HepG2 (cell line): ENCODE results near the gene USP7. TPM values are rescaled to one million over a fixed set of nuclear protein-coding genes. Genes with fewer than 3 reads are reported as not detected.

ENCODE experiments used
- AHDC1 ChIP-seq: sonication (generic); formaldehyde crosslinking; IDR thresholded peaks from 2 replicates; pipeline ENCODE4 v1.5.1; 2020; ENCODE audit warnings: mild to moderate bottlenecking, missing genetic modification reagents, borderline replicate concordance
- ATF7 ChIP-seq, 2 experiments: fragments of 450-650 bp in 1 of 2; sonication (generic) in 1 of 2; formaldehyde crosslinking in 1 of 2; IDR thresholded peaks; 2 replicates each; pipeline versions ENCODE4 v1.4.0 to v1.6.1; 2016 to 2020; ENCODE audit warnings: antibody characterized with exemption in 1 of 2, mild to moderate bottlenecking in 1 of 2, missing genetic modification reagents in 1 of 2
- HDAC6 ChIP-seq: fragments of 200-600 bp; sonication (generic); IDR thresholded peaks from 2 replicates; pipeline ENCODE4 v1.7.0; 2017; ENCODE audit warnings: mild to moderate bottlenecking, antibody characterized with exemption, low read length, low read depth
- RXRA ChIP-seq: sonication (generic); formaldehyde crosslinking; IDR thresholded peaks from 2 replicates; pipeline ENCODE4 v1.5.1; 2020; ENCODE audit warnings: missing genetic modification reagents
- SUZ12 ChIP-seq: fragments of 150-350 bp; IDR thresholded peaks from 2 replicates; pipeline ENCODE4 v1.6.1; 2014; ENCODE audit warnings: low read depth, low read length
- TOPORS ChIP-seq: sonication (generic); formaldehyde crosslinking; IDR thresholded peaks from 2 replicates; pipeline ENCODE4 v1.8.0; 2023; ENCODE audit warnings: mild to moderate bottlenecking, missing genetic modification reagents
- ZBTB2 ChIP-seq: sonication (generic); formaldehyde crosslinking; IDR thresholded peaks from 2 replicates; pipeline ENCODE4 v1.8.0; 2022; ENCODE audit warnings: low read depth, missing genetic modification reagents
- ZNF552 ChIP-seq: sonication (generic); formaldehyde crosslinking; IDR thresholded peaks from 2 replicates; pipeline ENCODE4 v1.9.0; 2022; ENCODE audit warnings: missing genetic modification reagents, mild to moderate bottlenecking, borderline replicate concordance
- polyA plus RNA-seq, 8 experiments: library from polyadenylated mRNA; depleted of rRNA in 3 of 8; stranded (reverse) in 7 of 8; unstranded in 1 of 8; fragments of >200 nt; fragmentation: Illumina TruSeq in 4 of 8; extraction: Trizol in 4 of 8; gene quantifications; 2 replicates each; pipeline versions ENCODE4 v1.2.1 to v1.2.3, GENCODE V29; 2011 to 2016; ENCODE audit warnings: low read depth in 4 of 8, missing spikeins in 1 of 8, mixed read lengths in 1 of 8; ENCODE audit not compliant: insufficient read depth in 1 of 8
- total RNA-seq, 5 experiments: library from RNA; depleted of rRNA; stranded (reverse); fragments of >200 nt; fragmentation: Illumina TruSeq; extraction: Trizol; gene quantifications; 2 replicates each; pipeline ENCODE4 v1.2.3, GENCODE V29; 2016; ENCODE audit warnings: low read depth in 1 of 5
- TF ChIP-seq, protein P1 (sequence below): sonication (generic); formaldehyde crosslinking; IDR thresholded peaks from 2 replicates; pipeline ENCODE4 v1.4.0; 2020; ENCODE audit warnings: missing genetic modification reagents
- TF ChIP-seq, protein P2 (sequence below): sonication (generic); formaldehyde crosslinking; IDR thresholded peaks from 2 replicates; pipeline ENCODE4 v1.9.0; 2021; ENCODE audit warnings: missing genetic modification reagents, borderline replicate concordance
- TF ChIP-seq, protein P3 (sequence below): sonication (generic); formaldehyde crosslinking; conservative IDR thresholded peaks from 2 replicates; pipeline ENCODE4 v1.8.0; 2022; ENCODE audit warnings: missing genetic modification reagents
- TF ChIP-seq, protein P4 (sequence below): sonication (generic); formaldehyde crosslinking; IDR thresholded peaks from 2 replicates; pipeline ENCODE4 v1.4.0; 2020; ENCODE audit warnings: missing genetic modification reagents, borderline replicate concordance

The USP7 gene
- total and polyA plus RNA-seq, 2 of the 13 experiments (the other 11 are each of a cell fraction or from before 2014, with no cell fraction given): 52.5 to 173 TPM

- TF ChIP-seq AHDC1 (no peak), ZNF552 (CRISPR knock-in tag) (no peak), HDAC6 (no peak), ZBTB2 (CRISPR knock-in tag) (no peak), SUZ12 (no peak), TOPORS (no peak), ATF7 (IDR thresholded peaks at IDR 0.05) (no peak), ATF7 (CRISPR knock-in tag; IDR thresholded peaks at IDR 0.05) (no peak), RXRA (no peak)
- TF ChIP-seq, protein P1, sequence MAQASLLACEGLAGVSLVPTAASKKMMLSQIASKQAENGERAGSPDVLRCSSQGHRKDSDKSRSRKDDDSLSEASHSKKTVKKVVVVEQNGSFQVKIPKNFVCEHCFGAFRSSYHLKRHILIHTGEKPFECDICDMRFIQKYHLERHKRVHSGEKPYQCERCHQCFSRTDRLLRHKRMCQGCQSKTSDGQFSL (CRISPR knock-in tag): no peak
- TF ChIP-seq, protein P2, sequence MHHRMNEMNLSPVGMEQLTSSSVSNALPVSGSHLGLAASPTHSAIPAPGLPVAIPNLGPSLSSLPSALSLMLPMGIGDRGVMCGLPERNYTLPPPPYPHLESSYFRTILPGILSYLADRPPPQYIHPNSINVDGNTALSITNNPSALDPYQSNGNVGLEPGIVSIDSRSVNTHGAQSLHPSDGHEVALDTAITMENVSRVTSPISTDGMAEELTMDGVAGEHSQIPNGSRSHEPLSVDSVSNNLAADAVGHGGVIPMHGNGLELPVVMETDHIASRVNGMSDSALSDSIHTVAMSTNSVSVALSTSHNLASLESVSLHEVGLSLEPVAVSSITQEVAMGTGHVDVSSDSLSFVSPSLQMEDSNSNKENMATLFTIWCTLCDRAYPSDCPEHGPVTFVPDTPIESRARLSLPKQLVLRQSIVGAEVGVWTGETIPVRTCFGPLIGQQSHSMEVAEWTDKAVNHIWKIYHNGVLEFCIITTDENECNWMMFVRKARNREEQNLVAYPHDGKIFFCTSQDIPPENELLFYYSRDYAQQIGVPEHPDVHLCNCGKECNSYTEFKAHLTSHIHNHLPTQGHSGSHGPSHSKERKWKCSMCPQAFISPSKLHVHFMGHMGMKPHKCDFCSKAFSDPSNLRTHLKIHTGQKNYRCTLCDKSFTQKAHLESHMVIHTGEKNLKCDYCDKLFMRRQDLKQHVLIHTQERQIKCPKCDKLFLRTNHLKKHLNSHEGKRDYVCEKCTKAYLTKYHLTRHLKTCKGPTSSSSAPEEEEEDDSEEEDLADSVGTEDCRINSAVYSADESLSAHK (CRISPR knock-in tag): no peak
- TF ChIP-seq, protein P3, sequence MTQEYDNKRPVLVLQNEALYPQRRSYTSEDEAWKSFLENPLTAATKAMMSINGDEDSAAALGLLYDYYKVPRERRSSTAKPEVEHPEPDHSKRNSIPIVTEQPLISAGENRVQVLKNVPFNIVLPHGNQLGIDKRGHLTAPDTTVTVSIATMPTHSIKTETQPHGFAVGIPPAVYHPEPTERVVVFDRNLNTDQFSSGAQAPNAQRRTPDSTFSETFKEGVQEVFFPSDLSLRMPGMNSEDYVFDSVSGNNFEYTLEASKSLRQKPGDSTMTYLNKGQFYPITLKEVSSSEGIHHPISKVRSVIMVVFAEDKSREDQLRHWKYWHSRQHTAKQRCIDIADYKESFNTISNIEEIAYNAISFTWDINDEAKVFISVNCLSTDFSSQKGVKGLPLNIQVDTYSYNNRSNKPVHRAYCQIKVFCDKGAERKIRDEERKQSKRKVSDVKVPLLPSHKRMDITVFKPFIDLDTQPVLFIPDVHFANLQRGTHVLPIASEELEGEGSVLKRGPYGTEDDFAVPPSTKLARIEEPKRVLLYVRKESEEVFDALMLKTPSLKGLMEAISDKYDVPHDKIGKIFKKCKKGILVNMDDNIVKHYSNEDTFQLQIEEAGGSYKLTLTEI (CRISPR knock-in tag): no peak
- TF ChIP-seq, protein P4, sequence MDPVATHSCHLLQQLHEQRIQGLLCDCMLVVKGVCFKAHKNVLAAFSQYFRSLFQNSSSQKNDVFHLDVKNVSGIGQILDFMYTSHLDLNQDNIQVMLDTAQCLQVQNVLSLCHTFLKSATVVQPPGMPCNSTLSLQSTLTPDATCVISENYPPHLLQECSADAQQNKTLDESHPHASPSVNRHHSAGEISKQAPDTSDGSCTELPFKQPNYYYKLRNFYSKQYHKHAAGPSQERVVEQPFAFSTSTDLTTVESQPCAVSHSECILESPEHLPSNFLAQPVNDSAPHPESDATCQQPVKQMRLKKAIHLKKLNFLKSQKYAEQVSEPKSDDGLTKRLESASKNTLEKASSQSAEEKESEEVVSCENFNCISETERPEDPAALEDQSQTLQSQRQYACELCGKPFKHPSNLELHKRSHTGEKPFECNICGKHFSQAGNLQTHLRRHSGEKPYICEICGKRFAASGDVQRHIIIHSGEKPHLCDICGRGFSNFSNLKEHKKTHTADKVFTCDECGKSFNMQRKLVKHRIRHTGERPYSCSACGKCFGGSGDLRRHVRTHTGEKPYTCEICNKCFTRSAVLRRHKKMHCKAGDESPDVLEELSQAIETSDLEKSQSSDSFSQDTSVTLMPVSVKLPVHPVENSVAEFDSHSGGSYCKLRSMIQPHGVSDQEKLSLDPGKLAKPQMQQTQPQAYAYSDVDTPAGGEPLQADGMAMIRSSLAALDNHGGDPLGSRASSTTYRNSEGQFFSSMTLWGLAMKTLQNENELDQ (CRISPR knock-in tag): no peak
These were observed 1.8 kb downstream of the USP7 start (continued) for GRCh38 chr16:8961811-8962390.
